GM21423 (cell line): ENCODE data around the gene HBE1.
"Not testable (repeated sequence)": the region's sequence is repeated elsewhere in the genome, so short reads cannot be mapped to it uniquely, and the experiment has no call there.

Source experiments
- ATAC-seq: cut with Tn5 transposase; IDR thresholded peaks from one replicate; pipeline ENCODE4 v1.9.1; 2021; ENCODE audit warnings: mild to moderate bottlenecking, moderate library complexity; ENCODE audit not compliant: unreplicated experiment

The HBE1 gene

GRCh38 chr11:5285703-5286340, 16.1 kb upstream of the HBE1 start:
- no peak for ATAC-seq

- no peak for ATAC-seq
These were observed 14.9 kb upstream of the HBE1 start for GRCh38 chr11:5284637-5285036.

- no peak for ATAC-seq
These were observed 14.1 kb upstream of the HBE1 start for GRCh38 chr11:5283882-5284281.

GRCh38 chr11:5283086-5283485, 13.3 kb upstream of the HBE1 start:
- ATAC-seq, result no peak

GRCh38 chr11:5282628-5283027, 12.9 kb upstream of the HBE1 start:
- ATAC-seq, result no peak

- no peak for ATAC-seq
These were observed 11.9 kb upstream of the HBE1 start for GRCh38 chr11:5281596-5281995.

GRCh38 chr11:5280582-5281102, 10.9 kb upstream of the HBE1 start:
- peak; percentile 98 for ATAC-seq

GRCh38 chr11:5279471-5280090, 9.8 kb upstream of the HBE1 start:
- no peak for ATAC-seq

- ATAC-seq, result no peak
These were observed 8.2 kb upstream of the HBE1 start for GRCh38 chr11:5277807-5278382.

GRCh38 chr11:5276697-5277096, 7.0 kb upstream of the HBE1 start:
- no peak for ATAC-seq

- ATAC-seq, result no peak
These were observed 5.8 kb upstream of the HBE1 start for GRCh38 chr11:5275369-5276110.

- ATAC-seq, result no peak
These were observed 4.7 kb upstream of the HBE1 start for GRCh38 chr11:5274395-5274794.

- ATAC-seq, result no peak
These were observed 2.8 kb upstream of the HBE1 start for GRCh38 chr11:5272395-5273017.

GRCh38 chr11:5267033-5267563, 2.6 kb downstream of the HBE1 start:
- no peak for ATAC-seq

- ATAC-seq, result no peak
These were observed 3.1 kb downstream of the HBE1 start for GRCh38 chr11:5266609-5267008.

GRCh38 chr11:5265832-5266231, 3.9 kb downstream of the HBE1 start:
- ATAC-seq, result no peak

GRCh38 chr11:5258543-5259262, 11.0 kb downstream of the HBE1 start:
- no peak for ATAC-seq

- no peak for ATAC-seq
These were observed 12.4 kb downstream of the HBE1 start for GRCh38 chr11:5257296-5257695.

- not testable (repeated sequence) for ATAC-seq
These were observed 14.9 kb downstream of the HBE1 start, which contains the start of gene HBG2 for GRCh38 chr11:5254646-5255413. HBG2 (minus strand) TSS chr11:5254781; CDS start chr11:5254728, 53 bp downstream.
